ENCODE data around the gene PRKAG2. TPM values are rescaled to one million over a fixed set of nuclear protein-coding genes. Genes with fewer than 3 reads are reported as not detected.

PRKAG2 gene
- total and polyA plus RNA-seq, 4 donors, result 17.5 to 33.3 (median 23.9) TPM

- Histone ChIP-seq H3K27me3 (ENCODE audit: control insufficient read depth in 3 of 3, insufficient read depth in 3 of 3, low read length in 2 of 3) (no peaks in the 10 kb centered on the region), H3K4me1 (ENCODE audit: control insufficient read depth in 5 of 5, insufficient read depth in 5 of 5, low read length in 5 of 5) (peaks cover 0 to 7% (median 3%) of the 10 kb centered on the region in 5 donors), H3K36me3 (ENCODE audit: control insufficient read depth in 4 of 4, insufficient read depth in 4 of 4, low read length in 4 of 4) (no peaks in the 10 kb centered on the region), H3K4me3 (no peak overlapping the region), H3K9me3 (ENCODE audit: control insufficient read depth in 4 of 4, insufficient read depth in 3 of 4, low read length in 3 of 4) (no peaks in the 10 kb centered on the region), H3K9ac (ENCODE audit: insufficient read depth in 1 of 2, low read length in 2 of 2) (no peak overlapping the region), H3K27ac (ENCODE audit: low read depth in 1 of 2, low read length in 1 of 2) (no peak overlapping the region)
- no peak for TF ChIP-seq CTCF (IDR thresholded peaks at IDR 0.05; ENCODE audit: control extremely low read depth, extremely low read depth)
- WGBS, 2 donors, result 88 to 91% methylated on average over 8 of the region's 8 CpGs
- ATAC-seq (ENCODE audit: insufficient read depth, low FRiP score) (no peak), DNase-seq (no peak)
Observed at GRCh38 chr7:151924508-151924907, 47.6 kb upstream of the PRKAG2 start.

- peaks cover 0 to 7% (median 3%) of the 10 kb centered on the region in 5 donors for H3K4me1 ChIP-seq (ENCODE audit: control insufficient read depth in 5 of 5, insufficient read depth in 5 of 5, low read length in 5 of 5)
- H3K9ac ChIP-seq (ENCODE audit: insufficient read depth in 1 of 2, low read length in 2 of 2), result no peak overlapping the region
- no peak for ATAC-seq (ENCODE audit: insufficient read depth, low FRiP score)
- no peak for TF ChIP-seq CTCF (IDR thresholded peaks at IDR 0.05; ENCODE audit: control extremely low read depth, extremely low read depth)
- no peak overlapping the region for H3K4me3 ChIP-seq
- H3K27me3 ChIP-seq (ENCODE audit: control insufficient read depth in 3 of 3, insufficient read depth in 3 of 3, low read length in 2 of 3), result no peaks in the 10 kb centered on the region
- 92% methylated on average over 9 of the region's 9 CpGs for WGBS, 2 donors
- H3K9me3 ChIP-seq (ENCODE audit: control insufficient read depth in 4 of 4, insufficient read depth in 3 of 4, low read length in 3 of 4), result no peaks in the 10 kb centered on the region
- no peak for DNase-seq
- H3K36me3 ChIP-seq (ENCODE audit: control insufficient read depth in 4 of 4, insufficient read depth in 4 of 4, low read length in 4 of 4), result no peaks in the 10 kb centered on the region
- H3K27ac ChIP-seq (ENCODE audit: low read depth in 1 of 2, low read length in 1 of 2), result peak overlapping the region in 1 of 2 donors; percentile 2
Observed at GRCh38 chr7:151924001-151924400, 47.1 kb upstream of the PRKAG2 start.

GRCh38 chr7:151923097-151923876, 46.4 kb upstream of the PRKAG2 start:
- no peak overlapping the region for H3K4me3 ChIP-seq

More at GRCh38 chr7:151923097-151923876, 46.4 kb upstream of the PRKAG2 start:
- peaks cover 0 to 10% (median 3%) of the 10 kb centered on the region in 5 donors for H3K4me1 ChIP-seq (ENCODE audit: control insufficient read depth in 5 of 5, insufficient read depth in 5 of 5, low read length in 5 of 5)
- DNase-seq (peak in 2 of 3 donors; percentile 70 to 85), ATAC-seq (ENCODE audit: insufficient read depth, low FRiP score) (peak; percentile 28)
- no peaks in the 10 kb centered on the region for H3K27me3 ChIP-seq (ENCODE audit: control insufficient read depth in 3 of 3, insufficient read depth in 3 of 3, low read length in 2 of 3)
- H3K27ac ChIP-seq (ENCODE audit: low read depth in 1 of 2, low read length in 1 of 2), result peak overlapping the region in 1 of 2 donors; percentile 68
- no peaks in the 10 kb centered on the region for H3K36me3 ChIP-seq (ENCODE audit: control insufficient read depth in 4 of 4, insufficient read depth in 4 of 4, low read length in 4 of 4)
- H3K9me3 ChIP-seq (ENCODE audit: control insufficient read depth in 4 of 4, insufficient read depth in 3 of 4, low read length in 3 of 4), result no peaks in the 10 kb centered on the region
- H3K9ac ChIP-seq (ENCODE audit: insufficient read depth in 1 of 2, low read length in 2 of 2), result no peak overlapping the region
- TF ChIP-seq CTCF (IDR thresholded peaks at IDR 0.05; ENCODE audit: control extremely low read depth, extremely low read depth), result no peak
- WGBS, 2 donors, result 25 to 36% methylated on average over 16 of the region's 16 CpGs
